GM18517 (cell line): ENCODE measurements around the gene UBAC2.
A peak's percentile ranks its signal among the peaks of the same experiment; 100 is the strongest.
"Not testable (repeated sequence)": the region's sequence is repeated elsewhere in the genome, so short reads cannot be mapped to it uniquely, and the experiment has no call there.

Experiments
- ATAC-seq: cut with Tn5 transposase; IDR thresholded peaks from one replicate; pipeline ENCODE4 v1.9.1; 2021; ENCODE audit warnings: mild to moderate bottlenecking, moderate library complexity; ENCODE audit not compliant: unreplicated experiment

The UBAC2 gene

GRCh38 chr13:99231721-99232120 is 31.1 kb downstream of the UBAC2 start:
- no peak for ATAC-seq

GRCh38 chr13:99237981-99238662 is 37.5 kb downstream of the UBAC2 start:
- peak; percentile 62 for ATAC-seq

GRCh38 chr13:99246100-99246499 is 45.4 kb downstream of the UBAC2 start:
- no peak for ATAC-seq

DNA sequence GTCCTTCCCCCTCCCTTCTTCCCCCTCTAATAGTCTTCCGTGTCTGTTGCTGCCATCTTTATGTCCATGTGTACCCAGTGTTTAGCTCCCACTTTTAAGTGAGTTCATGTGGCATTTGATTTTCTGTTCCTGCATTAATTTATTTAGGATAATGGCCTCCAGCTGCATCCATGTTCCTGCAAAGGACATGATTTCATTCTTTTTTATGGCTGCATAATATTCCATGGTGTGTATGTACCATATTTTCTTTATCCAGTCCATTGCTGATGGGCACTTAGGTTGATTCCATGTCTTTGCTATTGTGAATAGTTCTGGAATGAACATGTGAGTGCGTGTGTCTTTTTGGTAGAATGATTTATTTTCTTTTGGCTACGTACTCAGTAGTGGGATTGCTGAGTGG is 48.5 kb downstream of the UBAC2 start:
- not testable (repeated sequence) for ATAC-seq

DNA sequence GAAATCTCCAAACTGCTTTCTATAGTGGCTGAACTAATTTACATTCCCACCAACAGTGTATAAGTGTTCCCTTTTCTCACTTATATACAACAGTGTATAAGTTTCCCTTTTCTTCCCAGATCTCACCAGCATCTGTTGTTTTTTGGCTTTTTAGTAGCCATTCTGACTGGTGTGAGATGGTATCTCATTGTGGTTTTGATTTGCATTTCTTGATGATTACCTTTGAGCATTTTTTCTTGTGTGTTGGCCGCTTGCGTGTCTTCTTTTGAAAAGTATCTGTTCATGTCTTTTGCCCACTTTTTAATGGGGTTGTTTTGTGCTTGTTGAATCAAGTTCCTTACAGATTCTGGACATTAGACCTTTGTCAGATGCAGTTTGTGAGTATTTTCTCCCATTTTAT is 49.0 kb downstream of the UBAC2 start:
- ATAC-seq: not testable (repeated sequence)

DNA sequence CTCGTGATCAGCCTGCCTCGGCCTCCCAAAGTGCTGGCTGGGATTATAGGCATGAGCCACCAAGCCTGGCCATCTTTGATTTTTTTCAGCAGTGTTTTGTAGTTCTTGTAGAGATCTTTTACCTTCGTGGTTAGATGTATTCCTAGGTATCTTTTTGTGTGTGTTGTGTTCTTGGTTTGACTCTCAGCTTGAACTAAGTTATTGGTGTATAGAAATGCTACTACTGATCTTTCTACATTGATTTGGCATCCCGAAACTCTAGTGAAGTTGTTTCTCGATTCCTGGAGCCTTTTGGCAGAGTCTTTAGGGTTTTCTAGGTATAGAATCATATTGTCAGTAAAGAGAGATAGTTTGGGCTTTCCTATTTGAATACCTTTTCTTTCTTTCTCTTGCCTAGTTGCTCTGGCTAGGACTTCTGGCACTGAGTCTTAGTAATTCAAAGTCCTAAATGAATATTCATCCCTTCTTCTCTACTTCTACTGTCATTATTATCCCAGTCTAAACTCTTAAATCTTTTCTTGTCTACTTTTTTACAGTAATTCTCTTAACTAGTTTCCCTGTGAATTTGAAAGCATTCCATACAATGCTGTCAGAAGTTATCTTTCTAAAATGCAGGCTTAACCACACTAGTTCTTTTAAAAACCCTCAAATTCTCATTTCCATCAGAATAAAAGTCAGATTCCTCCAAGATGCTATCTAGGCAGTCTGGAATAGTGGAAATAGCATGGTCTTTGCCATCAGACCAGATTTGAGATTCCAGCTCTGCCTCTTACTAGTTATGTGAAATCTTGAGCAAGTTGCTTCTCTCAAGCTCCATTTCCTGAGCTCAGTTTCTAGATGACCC is 50.5 kb downstream of the UBAC2 start:
- ATAC-seq: no peak

GRCh38 chr13:99251921-99252320 is 51.3 kb downstream of the UBAC2 start:
- ATAC-seq: no peak

- no peak for ATAC-seq
Measured at GRCh38 chr13:99254830-99255229, 54.2 kb downstream of the UBAC2 start.

- no peak for ATAC-seq
Measured at GRCh38 chr13:99255271-99255670, 54.6 kb downstream of the UBAC2 start.

- ATAC-seq: no peak
Measured at GRCh38 chr13:99256283-99256682, 55.6 kb downstream of the UBAC2 start.

DNA sequence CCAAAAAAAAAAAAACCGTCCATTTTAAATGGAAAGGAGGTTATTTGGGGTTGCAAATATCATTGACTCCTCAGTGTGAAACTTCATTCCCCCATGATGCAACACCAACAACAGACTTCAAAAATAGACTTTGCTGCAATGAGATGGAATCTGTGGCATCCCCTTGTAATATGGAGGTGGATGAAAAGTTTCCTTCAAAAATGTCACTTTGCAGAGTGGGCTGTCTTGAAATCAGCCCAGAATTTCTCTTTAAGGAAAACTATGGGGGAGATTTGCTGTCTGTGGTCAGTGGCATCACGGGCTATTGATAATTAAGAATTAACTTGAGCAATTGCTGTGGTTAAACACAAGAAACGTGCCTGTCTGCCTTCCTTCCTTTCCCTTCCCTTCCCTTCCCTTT is 56.1 kb downstream of the UBAC2 start:
- ATAC-seq: no peak

- no peak for ATAC-seq
Measured at GRCh38 chr13:99257291-99257690, 56.6 kb downstream of the UBAC2 start.

DNA sequence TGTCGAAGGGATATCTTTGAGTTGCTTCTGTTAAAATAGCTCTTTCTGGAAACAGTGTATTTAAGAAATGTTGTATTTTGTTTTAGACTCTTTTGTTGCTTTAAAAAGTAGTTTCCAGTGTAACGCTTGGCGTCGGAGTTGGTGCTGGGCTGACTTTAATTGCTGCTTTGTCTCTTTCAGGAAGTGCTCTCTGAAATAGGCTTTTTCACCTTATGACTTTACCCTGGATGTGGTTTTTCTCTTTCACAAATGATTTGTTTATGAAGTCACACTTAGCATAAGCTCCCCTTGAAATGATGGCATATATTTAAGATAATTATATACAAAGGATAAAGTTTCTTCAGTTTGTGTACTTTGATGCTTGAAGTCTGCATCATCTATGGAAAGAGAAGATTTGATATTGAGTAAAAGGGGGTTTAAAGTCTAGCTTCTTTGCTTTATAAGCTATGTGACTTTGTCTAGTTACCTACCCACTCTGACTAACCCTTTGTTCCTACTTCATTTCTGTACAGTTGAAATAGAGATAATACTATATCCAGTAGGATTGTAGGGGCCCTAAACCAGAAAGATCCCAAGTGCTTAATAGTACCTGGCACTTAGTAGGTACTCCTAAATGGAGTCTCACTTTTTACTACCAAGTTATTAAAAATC is 57.7 kb downstream of the UBAC2 start, which contains the start of gene GPR18:
GPR18 (minus strand) TSS at position 170 of the 651 bp plus-strand sequence. CDS start 2,507 bp downstream, outside the sequence.
- peak; percentile 96 for ATAC-seq

DNA sequence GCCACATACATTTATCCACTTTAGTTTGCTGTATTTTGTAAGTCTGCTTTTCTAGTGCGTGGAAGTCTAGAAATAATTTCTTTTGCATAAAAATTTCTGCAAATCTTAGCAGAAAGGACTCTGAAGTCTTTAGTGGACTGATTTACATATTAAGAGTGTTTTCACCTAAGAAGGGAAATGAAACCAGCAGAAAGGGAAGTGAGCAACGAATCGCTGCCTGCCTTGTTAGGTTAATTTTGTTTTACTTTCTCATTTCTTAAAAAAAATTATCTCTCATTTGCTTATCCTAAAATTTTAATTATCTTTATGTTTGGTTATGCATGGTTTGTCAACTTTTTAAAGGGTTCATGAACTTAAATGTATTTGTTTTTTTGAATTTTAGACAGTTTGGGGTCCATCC is 58.3 kb downstream of the UBAC2 start:
- ATAC-seq: peak; percentile 62

DNA sequence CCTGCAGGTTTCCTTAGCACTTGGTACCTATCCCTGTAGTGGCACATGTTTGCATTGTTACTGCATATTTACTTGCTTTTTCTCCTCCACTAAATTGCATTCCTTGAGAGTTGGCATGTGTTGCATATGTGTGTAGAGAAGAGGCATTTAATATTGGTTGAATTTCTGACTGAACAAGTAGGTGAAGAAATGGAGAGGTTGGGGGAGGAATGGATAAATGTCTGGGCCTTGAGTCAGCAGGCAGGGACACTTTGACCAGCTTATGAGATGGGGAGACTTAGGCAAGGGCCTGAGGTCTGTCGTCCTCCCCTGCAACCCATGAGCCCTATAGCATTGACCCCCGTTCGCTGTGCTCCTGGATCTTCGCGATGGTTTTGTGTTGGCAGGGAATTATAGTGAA is 59.6 kb downstream of the UBAC2 start:
- no peak for ATAC-seq

GRCh38 chr13:99261059-99261458 is 60.4 kb downstream of the UBAC2 start:
- no peak for ATAC-seq

DNA sequence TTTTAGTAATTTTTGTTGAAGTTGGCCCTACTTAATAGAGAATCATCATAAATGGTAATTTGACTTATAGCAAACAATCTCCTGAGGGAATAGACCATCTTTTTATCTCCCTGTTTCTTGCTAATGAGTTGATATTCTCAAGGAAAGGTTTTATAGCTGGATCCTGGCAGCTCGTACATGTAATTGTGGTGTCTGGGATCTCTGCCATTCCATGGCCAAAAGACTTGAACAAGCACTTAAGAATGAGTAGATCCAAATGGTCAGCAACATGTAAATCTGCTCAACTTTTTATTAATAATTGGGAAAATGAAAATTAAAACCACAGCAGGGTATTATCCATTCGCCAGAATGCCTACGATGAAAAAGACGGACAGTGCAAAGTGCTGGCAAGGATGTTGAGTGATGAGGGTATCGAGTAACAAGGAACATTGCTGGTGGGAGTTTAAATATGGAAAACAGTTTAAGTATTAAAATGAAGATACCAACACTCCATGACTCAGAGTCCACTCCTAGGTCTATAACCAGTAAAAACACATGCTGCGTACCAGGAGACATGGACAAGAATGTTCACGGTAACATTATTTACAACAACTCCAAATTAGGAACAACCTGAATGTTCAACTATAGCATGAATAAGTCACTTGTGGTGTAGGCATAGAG is 62.6 kb downstream of the UBAC2 start:
- no peak for ATAC-seq

GRCh38 chr13:99264051-99264450 is 63.4 kb downstream of the UBAC2 start:
- no peak for ATAC-seq

- ATAC-seq: no peak
Measured at GRCh38 chr13:99265162-99265800, 64.6 kb downstream of the UBAC2 start.

GRCh38 chr13:99265821-99266426 is 65.3 kb downstream of the UBAC2 start:
- peak; percentile 41 for ATAC-seq
